Lower leg skin (tissue), 3 donors: Measurements from ENCODE around the gene UNC5A.

ENCODE experiments used
- CTCF ChIP-seq, 3 donors: fragments of 450-650 bp; IDR thresholded peaks; one replicate each; pipeline ENCODE4 v1.5.1; 2016; ENCODE audit warnings: antibody characterized with exemption in 3 of 3, mild to moderate bottlenecking in 3 of 3, moderate library complexity in 2 of 3
- POLR2A ChIP-seq, 2 donors: fragments of 450-650 bp; IDR thresholded peaks; one replicate each; pipeline ENCODE4 v1.6.1; 2016 to 2017; ENCODE audit warnings: antibody characterized with exemption in 2 of 2, mild to moderate bottlenecking in 1 of 2, moderate library complexity in 1 of 2

- TF ChIP-seq CTCF (IDR thresholded peaks at IDR 0.05) = no peak
- TF ChIP-seq POLR2A (IDR thresholded peaks at IDR 0.05) = no peak
Measured at GRCh38 chr5:176902911-176903664, 92.7 kb downstream of the UNC5A start.
